HepG2 (cell line): ENCODE data around the gene EEFSEC. TPM values are rescaled to one million over a fixed set of nuclear protein-coding genes. Genes with fewer than 3 reads are reported as not detected.

ENCODE experiments used
- MXD4 ChIP-seq: IDR thresholded peaks from 2 replicates; pipeline ENCODE4 v1.6.1; 2016; ENCODE audit warnings: mild to moderate bottlenecking, missing biosample characterization, missing genetic modification reagents
- NCOR1 ChIP-seq: fragments of 200-600 bp; sonication (generic); IDR thresholded peaks from 2 replicates; pipeline ENCODE4 v1.7.0; 2017; ENCODE audit warnings: antibody characterized with exemption, low read length, borderline replicate concordance
- NFKBIZ ChIP-seq: IDR thresholded peaks from 2 replicates; pipeline ENCODE4 v1.6.1; 2018; ENCODE audit warnings: missing genetic modification reagents, missing compliant biosample characterization
- NR2F2 ChIP-seq: IDR thresholded peaks from 2 replicates; pipeline ENCODE4 v1.6.1; 2012; ENCODE audit warnings: low read depth, inconsistent platforms, borderline replicate concordance
- POLR2A ChIP-seq, 2 experiments: IDR thresholded peaks; 2 replicates each; pipeline ENCODE4 v1.6.1; 2011; ENCODE audit warnings: low read depth in 2 of 2, low read length in 2 of 2, mild to moderate bottlenecking in 1 of 2, moderate library complexity in 1 of 2; ENCODE audit not compliant: insufficient read depth in 1 of 2
- RNF2 ChIP-seq: fragments of 450-650 bp; conservative IDR thresholded peaks from 2 replicates; pipeline ENCODE4 v1.6.1; 2016; ENCODE audit warnings: low read depth
- ZMAT3 ChIP-seq: sonication (generic); formaldehyde crosslinking; conservative IDR thresholded peaks from 2 replicates; pipeline ENCODE4 v1.7.0; 2021; ENCODE audit warnings: missing genetic modification reagents
- ZNF274 ChIP-seq: sonication (generic); formaldehyde crosslinking; IDR thresholded peaks from 2 replicates; pipeline ENCODE4 v1.5.1; 2020; ENCODE audit warnings: mild to moderate bottlenecking, missing genetic modification reagents
- polyA plus RNA-seq, 8 experiments: library from polyadenylated mRNA; depleted of rRNA in 3 of 8; stranded (reverse) in 7 of 8; unstranded in 1 of 8; fragments of >200 nt; fragmentation: Illumina TruSeq in 4 of 8; extraction: Trizol in 4 of 8; gene quantifications; 2 replicates each; pipeline versions ENCODE4 v1.2.1 to v1.2.3, GENCODE V29; 2011 to 2016; ENCODE audit warnings: low read depth in 4 of 8, missing spikeins in 1 of 8, mixed read lengths in 1 of 8; ENCODE audit not compliant: insufficient read depth in 1 of 8
- total RNA-seq, 5 experiments: library from RNA; depleted of rRNA; stranded (reverse); fragments of >200 nt; fragmentation: Illumina TruSeq; extraction: Trizol; gene quantifications; 2 replicates each; pipeline ENCODE4 v1.2.3, GENCODE V29; 2016; ENCODE audit warnings: low read depth in 1 of 5
- TF ChIP-seq, protein P1 (sequence below): sonication (generic); formaldehyde crosslinking; IDR thresholded peaks from 2 replicates; pipeline ENCODE4 v1.5.1; 2020; ENCODE audit warnings: mild to moderate bottlenecking, missing genetic modification reagents
- TF ChIP-seq, protein P2 (sequence below): IDR thresholded peaks from 2 replicates; pipeline ENCODE4 v1.6.1; 2018; ENCODE audit warnings: missing genetic modification reagents, mild to moderate bottlenecking, missing compliant biosample characterization
- TF ChIP-seq, protein P3 (sequence below): sonication (generic); formaldehyde crosslinking; IDR thresholded peaks from 2 replicates; pipeline ENCODE4 v1.8.1; 2023; ENCODE audit warnings: mild to moderate bottlenecking, missing genetic modification reagents
- TF ChIP-seq, protein P4 (sequence below): sonication (generic); formaldehyde crosslinking; IDR thresholded peaks from 2 replicates; pipeline ENCODE4 v1.9.0; 2021; ENCODE audit warnings: missing genetic modification reagents, borderline replicate concordance
- TF ChIP-seq, protein P5 (sequence below): sonication (generic); formaldehyde crosslinking; IDR thresholded peaks from 2 replicates; pipeline ENCODE4 v1.8.0; 2023; ENCODE audit warnings: mild to moderate bottlenecking, missing genetic modification reagents
- TF ChIP-seq, protein P6 (sequence below): IDR thresholded peaks from 2 replicates; pipeline ENCODE4 v1.6.1; 2016
- TF ChIP-seq, protein P7 (sequence below): sonication (generic); formaldehyde crosslinking; conservative IDR thresholded peaks from 2 replicates; pipeline ENCODE4 v1.4.0; 2020; ENCODE audit warnings: mild to moderate bottlenecking, missing genetic modification reagents, moderate library complexity

Gene EEFSEC
- total and polyA plus RNA-seq, 2 of the 13 experiments (the other 11 are each of a cell fraction or from before 2014, with no cell fraction given) = 6.4 to 24.2 TPM

DNA sequence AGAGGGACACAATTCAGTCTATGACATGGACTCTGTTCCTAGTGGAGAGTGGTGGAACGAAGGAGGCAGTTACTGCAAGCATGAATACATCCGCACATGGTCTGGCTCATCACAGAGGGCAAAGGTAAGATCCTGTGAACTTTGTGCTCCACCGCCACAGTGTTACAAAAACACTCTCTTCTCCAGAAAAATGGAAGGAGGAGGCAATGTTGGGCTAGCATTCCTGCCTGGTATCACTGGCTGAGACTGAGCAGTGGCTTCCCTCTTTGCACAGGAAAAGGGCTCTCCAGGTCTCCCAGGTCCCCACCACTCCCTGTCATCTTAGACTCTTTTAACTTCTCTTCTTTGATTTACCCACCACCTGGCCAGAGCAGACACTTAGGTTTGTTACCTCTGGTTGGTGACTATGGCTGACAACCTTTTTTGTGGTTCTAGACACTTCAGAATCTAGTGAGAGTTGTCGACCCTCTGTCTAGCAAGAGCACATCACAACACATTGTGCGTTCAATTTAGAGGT lies 1.5 kb upstream of the EEFSEC start (continued):
- TF ChIP-seq, protein P1, sequence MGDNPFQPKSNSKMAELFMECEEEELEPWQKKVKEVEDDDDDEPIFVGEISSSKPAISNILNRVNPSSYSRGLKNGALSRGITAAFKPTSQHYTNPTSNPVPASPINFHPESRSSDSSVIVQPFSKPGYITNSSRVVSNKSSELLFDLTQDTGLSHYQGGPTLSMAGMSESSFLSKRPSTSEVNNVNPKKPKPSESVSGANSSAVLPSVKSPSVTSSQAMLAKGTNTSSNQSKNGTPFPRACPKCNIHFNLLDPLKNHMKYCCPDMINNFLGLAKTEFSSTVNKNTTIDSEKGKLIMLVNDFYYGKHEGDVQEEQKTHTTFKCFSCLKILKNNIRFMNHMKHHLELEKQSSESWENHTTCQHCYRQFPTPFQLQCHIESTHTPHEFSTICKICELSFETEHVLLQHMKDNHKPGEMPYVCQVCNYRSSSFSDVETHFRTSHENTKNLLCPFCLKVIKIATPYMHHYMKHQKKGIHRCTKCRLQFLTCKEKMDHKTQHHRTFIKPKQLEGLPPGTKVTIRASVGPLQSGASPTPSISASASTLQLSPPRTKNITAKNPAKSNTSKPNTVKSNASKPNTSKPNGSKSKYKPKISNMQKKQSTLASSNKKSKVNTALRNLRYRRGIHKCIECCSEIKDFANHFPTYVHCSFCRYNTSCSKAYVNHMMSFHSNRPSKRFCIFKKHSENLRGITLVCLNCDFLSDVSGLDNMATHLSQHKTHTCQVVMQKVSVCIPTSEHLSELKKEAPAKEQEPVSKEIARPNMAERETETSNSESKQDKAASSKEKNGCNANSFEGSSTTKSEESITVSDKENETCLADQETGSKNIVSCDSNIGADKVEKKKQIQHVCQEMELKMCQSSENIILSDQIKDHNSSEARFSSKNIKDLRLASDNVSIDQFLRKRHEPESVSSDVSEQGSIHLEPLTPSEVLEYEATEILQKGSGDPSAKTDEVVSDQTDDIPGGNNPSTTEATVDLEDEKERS (CRISPR knock-in tag) = peak; percentile 81; the same call in 1 of the 2 replicates
- TF ChIP-seq POLR2A (IDR thresholded peaks at IDR 0.05; ENCODE audit: insufficient read depth in 1 of 2, low read depth in 2 of 2, low read length in 2 of 2) (peak; percentile 61 to 80; a peak in 3 of 4 replicates), ZMAT3 (CRISPR knock-in tag) (0 out of 2 replicates have a peak, but pooled peaks have one; percentile 34), NFKBIZ (CRISPR knock-in tag) (peak; percentile 34; the same call in 1 of the 2 replicates), NR2F2 (peak; percentile 45; the same call in 1 of the 2 replicates), ZNF274 (CRISPR knock-in tag) (peak; percentile 41; the same call in 1 of the 2 replicates), MXD4 (peak; percentile 83; the same call in 1 of the 2 replicates), RNF2 (peak; percentile 77), NCOR1 (peak; percentile 90)
- TF ChIP-seq, protein P2, sequence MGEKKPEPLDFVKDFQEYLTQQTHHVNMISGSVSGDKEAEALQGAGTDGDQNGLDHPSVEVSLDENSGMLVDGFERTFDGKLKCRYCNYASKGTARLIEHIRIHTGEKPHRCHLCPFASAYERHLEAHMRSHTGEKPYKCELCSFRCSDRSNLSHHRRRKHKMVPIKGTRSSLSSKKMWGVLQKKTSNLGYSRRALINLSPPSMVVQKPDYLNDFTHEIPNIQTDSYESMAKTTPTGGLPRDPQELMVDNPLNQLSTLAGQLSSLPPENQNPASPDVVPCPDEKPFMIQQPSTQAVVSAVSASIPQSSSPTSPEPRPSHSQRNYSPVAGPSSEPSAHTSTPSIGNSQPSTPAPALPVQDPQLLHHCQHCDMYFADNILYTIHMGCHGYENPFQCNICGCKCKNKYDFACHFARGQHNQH (CRISPR knock-in tag) = peak; percentile 64
- TF ChIP-seq, protein P3, sequence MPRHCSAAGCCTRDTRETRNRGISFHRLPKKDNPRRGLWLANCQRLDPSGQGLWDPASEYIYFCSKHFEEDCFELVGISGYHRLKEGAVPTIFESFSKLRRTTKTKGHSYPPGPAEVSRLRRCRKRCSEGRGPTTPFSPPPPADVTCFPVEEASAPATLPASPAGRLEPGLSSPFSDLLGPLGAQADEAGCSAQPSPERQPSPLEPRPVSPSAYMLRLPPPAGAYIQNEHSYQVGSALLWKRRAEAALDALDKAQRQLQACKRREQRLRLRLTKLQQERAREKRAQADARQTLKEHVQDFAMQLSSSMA = no peak
- TF ChIP-seq, protein P4, sequence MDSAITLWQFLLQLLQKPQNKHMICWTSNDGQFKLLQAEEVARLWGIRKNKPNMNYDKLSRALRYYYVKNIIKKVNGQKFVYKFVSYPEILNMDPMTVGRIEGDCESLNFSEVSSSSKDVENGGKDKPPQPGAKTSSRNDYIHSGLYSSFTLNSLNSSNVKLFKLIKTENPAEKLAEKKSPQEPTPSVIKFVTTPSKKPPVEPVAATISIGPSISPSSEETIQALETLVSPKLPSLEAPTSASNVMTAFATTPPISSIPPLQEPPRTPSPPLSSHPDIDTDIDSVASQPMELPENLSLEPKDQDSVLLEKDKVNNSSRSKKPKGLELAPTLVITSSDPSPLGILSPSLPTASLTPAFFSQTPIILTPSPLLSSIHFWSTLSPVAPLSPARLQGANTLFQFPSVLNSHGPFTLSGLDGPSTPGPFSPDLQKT (CRISPR knock-in tag) = no peak
- TF ChIP-seq, protein P5, sequence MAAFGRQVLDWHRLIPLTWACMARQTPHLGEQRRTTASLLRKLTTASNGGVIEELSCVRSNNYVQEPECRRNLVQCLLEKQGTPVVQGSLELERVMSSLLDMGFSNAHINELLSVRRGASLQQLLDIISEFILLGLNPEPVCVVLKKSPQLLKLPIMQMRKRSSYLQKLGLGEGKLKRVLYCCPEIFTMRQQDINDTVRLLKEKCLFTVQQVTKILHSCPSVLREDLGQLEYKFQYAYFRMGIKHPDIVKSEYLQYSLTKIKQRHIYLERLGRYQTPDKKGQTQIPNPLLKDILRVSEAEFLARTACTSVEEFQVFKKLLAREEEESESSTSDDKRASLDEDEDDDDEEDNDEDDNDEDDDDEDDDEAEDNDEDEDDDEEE (CRISPR knock-in tag) = 0 out of 2 replicates have a peak, but pooled peaks have one; percentile 58
- TF ChIP-seq, protein P6, sequence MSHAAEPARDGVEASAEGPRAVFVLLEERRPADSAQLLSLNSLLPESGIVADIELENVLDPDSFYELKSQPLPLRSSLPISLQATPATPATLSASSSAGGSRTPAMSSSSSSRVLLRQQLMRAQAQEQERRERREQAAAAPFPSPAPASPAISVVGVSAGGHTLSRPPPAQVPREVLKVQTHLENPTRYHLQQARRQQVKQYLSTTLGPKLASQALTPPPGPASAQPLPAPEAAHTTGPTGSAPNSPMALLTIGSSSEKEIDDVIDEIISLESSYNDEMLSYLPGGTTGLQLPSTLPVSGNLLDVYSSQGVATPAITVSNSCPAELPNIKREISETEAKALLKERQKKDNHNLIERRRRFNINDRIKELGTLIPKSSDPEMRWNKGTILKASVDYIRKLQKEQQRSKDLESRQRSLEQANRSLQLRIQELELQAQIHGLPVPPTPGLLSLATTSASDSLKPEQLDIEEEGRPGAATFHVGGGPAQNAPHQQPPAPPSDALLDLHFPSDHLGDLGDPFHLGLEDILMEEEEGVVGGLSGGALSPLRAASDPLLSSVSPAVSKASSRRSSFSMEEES (CRISPR knock-in tag) = peak; percentile 76
- TF ChIP-seq, protein P7, sequence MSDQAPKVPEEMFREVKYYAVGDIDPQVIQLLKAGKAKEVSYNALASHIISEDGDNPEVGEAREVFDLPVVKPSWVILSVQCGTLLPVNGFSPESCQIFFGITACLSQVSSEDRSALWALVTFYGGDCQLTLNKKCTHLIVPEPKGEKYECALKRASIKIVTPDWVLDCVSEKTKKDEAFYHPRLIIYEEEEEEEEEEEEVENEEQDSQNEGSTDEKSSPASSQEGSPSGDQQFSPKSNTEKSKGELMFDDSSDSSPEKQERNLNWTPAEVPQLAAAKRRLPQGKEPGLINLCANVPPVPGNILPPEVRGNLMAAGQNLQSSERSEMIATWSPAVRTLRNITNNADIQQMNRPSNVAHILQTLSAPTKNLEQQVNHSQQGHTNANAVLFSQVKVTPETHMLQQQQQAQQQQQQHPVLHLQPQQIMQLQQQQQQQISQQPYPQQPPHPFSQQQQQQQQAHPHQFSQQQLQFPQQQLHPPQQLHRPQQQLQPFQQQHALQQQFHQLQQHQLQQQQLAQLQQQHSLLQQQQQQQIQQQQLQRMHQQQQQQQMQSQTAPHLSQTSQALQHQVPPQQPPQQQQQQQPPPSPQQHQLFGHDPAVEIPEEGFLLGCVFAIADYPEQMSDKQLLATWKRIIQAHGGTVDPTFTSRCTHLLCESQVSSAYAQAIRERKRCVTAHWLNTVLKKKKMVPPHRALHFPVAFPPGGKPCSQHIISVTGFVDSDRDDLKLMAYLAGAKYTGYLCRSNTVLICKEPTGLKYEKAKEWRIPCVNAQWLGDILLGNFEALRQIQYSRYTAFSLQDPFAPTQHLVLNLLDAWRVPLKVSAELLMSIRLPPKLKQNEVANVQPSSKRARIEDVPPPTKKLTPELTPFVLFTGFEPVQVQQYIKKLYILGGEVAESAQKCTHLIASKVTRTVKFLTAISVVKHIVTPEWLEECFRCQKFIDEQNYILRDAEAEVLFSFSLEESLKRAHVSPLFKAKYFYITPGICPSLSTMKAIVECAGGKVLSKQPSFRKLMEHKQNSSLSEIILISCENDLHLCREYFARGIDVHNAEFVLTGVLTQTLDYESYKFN (CRISPR knock-in tag) = peak; percentile 94
